Brain microvascular endothelial cell (primary cell): ENCODE measurements around the gene EVA1C.
A peak's percentile ranks its signal among the peaks of the same experiment; 100 is the strongest.

Experiments
- DNase-seq: peaks from one replicate; pipeline ENCODE4 v3.0.0-alpha.2; 2020
- H3K27ac ChIP-seq: fragments of 250-450 bp; sonication (Bioruptor Pico); 2 replicates; pipeline ENCODE4 v1.5.1; 2020; ENCODE audit warnings: mild to moderate bottlenecking, moderate library complexity
- H3K27me3 ChIP-seq: fragments of 250-450 bp; sonication (Bioruptor Pico); replicated peaks from 2 replicates; pipeline ENCODE4 v1.5.1; 2020; ENCODE audit warnings: mild to moderate bottlenecking
- H3K36me3 ChIP-seq: fragments of 250-450 bp; sonication (Bioruptor Pico); replicated peaks from 2 replicates; pipeline ENCODE4 v1.5.1; 2020; ENCODE audit warnings: mild to moderate bottlenecking
- H3K4me3 ChIP-seq: 2 replicates; pipeline ENCODE4 v1.5.1; 2011; ENCODE audit warnings: low read depth, mild to moderate bottlenecking, control low read depth, low read length, moderate library complexity
- in situ Hi-C: cut with HindIII; loops from 2 replicates; pipeline ENCODE4 v1.10.0; 2017; ENCODE audit warnings: low sequenced_read_pairs, low pct_ligation_motif_present
- TF ChIP-seq, protein P1 (sequence below): IDR thresholded peaks from 2 replicates; pipeline ENCODE4 v1.5.1; 2011; ENCODE audit warnings: low read depth, mild to moderate bottlenecking, moderate library complexity, low read length, control low read depth, inconsistent platforms; ENCODE audit errors: missing control alignments

The EVA1C gene

DNA sequence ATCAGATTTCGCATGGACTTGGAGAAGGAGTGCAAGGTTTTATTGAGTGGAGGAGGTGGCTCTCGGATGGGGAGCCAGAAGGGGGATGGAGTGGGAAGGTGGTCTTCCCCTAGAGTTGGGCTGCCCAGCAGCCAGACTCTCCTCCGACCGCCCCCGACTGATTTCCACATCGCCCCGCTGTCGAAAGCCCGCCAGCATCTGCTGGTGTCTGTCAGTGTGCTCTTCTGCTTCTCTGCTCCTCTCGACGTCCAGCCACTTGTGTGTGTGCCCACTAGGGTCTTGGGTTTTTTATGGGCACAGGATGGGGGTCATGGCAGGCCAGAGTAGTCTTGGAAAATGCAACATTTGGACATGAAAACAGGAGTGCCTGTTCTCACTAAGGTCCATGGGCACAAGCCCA is 40.1 kb downstream of the EVA1C start:
- TF ChIP-seq, protein P1, sequence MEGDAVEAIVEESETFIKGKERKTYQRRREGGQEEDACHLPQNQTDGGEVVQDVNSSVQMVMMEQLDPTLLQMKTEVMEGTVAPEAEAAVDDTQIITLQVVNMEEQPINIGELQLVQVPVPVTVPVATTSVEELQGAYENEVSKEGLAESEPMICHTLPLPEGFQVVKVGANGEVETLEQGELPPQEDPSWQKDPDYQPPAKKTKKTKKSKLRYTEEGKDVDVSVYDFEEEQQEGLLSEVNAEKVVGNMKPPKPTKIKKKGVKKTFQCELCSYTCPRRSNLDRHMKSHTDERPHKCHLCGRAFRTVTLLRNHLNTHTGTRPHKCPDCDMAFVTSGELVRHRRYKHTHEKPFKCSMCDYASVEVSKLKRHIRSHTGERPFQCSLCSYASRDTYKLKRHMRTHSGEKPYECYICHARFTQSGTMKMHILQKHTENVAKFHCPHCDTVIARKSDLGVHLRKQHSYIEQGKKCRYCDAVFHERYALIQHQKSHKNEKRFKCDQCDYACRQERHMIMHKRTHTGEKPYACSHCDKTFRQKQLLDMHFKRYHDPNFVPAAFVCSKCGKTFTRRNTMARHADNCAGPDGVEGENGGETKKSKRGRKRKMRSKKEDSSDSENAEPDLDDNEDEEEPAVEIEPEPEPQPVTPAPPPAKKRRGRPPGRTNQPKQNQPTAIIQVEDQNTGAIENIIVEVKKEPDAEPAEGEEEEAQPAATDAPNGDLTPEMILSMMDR: no peak
- Histone ChIP-seq H3K36me3 (no peaks in the 10 kb centered on the region), H3K27ac (no peak overlapping the region), H3K4me3 (no peak overlapping the region), H3K27me3 (no peaks in the 10 kb centered on the region)
- in situ Hi-C loops: no loop called here
- no peak for DNase-seq

DNA sequence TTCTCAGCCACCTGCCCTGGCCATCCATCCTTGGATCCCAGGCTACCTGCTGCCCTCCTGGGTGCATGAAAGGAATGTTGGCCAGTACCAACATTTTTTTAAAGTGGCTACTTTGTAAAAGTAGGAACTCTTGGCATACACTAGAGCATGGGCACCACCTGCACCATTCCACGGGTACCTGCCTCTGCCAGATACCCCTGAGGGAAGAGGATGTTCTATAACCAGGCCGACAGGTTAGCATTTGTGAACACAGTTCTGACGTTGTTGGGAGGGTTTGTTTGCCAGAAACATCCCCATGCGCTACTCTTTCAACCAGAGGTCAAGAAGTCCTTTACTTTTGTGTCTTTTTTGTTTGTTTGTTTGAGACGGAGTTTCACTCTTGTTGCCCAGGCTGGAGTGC is 43.0 kb downstream of the EVA1C start:
- H3K27me3 ChIP-seq: no peaks in the 10 kb centered on the region
- H3K27ac ChIP-seq: no peak overlapping the region
- no peaks in the 10 kb centered on the region for H3K36me3 ChIP-seq
- in situ Hi-C loops: no loop called here
- no peak overlapping the region for H3K4me3 ChIP-seq
- no peak for DNase-seq
- TF ChIP-seq, protein P1: no peak

DNA sequence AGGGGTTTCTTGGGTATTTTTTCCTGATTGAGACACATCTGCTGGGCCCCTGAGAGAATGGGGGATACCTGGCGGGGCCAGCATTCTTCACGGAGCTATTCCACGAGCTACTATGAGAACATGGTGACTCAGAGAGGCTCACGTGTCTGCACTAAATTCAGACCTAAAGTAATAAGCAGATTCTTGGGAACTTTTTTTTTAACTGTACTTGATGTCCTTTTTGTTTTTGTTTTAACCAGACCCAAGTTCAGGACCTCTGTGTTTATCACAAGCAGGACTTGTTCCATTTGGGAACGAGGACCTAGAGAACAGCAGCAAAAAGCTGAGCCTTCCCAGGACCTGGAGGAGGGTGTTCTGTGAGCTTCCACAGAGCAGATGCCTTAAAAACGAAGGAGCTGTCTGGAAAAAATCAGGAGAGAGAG is 44.0 kb downstream of the EVA1C start:
- TF ChIP-seq, protein P1: no peak
- no peaks in the 10 kb centered on the region for H3K27me3 ChIP-seq
- no peak overlapping the region for H3K4me3 ChIP-seq
- H3K27ac ChIP-seq: peak overlapping the region; percentile 56
- no peaks in the 10 kb centered on the region for H3K36me3 ChIP-seq
- DNase-seq: peak; percentile 52
- in situ Hi-C loops: no loop called here

DNA sequence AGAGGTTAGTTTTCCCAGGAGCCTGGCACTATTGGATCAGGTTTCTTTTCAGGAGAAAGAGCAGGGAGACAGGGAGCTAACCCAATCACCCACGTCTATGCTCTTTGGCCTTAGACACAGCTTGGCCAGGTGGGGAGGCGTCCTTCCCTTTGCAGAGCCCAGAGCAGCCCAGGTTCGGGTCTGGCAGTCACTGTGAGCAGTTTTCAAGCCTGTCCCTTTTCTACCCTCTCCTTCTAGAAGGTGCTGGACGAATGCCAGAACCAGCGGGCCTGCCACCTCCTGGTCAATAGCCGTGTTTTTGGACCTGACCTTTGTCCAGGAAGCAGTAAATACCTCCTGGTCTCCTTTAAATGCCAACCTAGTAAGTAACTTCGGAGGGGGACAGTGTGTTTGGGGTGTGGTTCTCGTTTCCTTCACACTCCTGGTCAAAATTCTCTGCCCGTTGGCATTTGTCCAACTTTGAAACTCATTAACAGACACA is 44.9 kb downstream of the EVA1C start:
- H3K36me3 ChIP-seq: no peaks in the 10 kb centered on the region
- H3K4me3 ChIP-seq: no peak overlapping the region
- TF ChIP-seq, protein P1: peak; percentile 22
- H3K27me3 ChIP-seq: no peaks in the 10 kb centered on the region
- in situ Hi-C loops: no loop called here
- H3K27ac ChIP-seq: no peak overlapping the region
- no peak for DNase-seq

DNA sequence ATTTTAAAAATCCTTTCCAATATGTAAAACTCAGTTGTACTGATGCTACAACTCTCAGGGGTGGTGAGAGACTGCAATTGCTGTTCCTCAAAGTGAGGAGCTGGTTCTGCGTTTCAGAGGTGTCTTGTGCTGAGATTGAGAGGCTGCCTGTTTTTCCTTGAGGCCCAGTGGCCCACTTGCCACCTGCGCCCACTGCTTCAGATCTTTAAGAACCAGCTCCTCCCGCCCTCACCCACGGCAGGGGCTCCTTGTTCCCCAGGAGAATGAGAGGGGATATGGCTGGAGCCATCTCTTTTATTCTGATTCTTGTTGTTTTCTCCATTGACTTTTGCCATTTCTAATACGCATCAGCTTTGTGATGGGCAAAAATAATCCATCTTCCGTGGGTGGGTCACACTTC is 45.5 kb downstream of the EVA1C start:
- H3K36me3 ChIP-seq: no peaks in the 10 kb centered on the region
- no peak overlapping the region for H3K4me3 ChIP-seq
- in situ Hi-C loops: no loop called here
- no peak overlapping the region for H3K27ac ChIP-seq
- H3K27me3 ChIP-seq: no peaks in the 10 kb centered on the region
- DNase-seq: no peak
- TF ChIP-seq, protein P1: no peak

DNA sequence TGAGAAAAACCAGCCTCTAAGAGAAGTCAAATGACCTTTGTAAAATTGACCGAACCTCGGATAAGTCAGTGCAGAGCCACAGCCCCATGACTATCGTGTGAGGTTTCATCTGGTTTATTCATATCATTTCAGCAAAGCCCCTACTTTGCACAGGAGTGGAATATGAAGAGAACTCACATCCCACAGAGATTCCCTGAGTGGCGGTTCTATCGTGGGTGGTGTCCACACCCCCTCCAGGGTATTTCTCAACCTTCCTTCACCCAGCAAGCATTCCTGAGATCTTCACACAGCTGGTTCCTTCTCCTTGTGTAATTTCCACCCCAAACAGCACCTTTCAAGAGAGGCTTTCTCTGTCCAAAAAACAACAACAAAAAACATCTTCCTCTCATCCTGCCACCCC is 47.5 kb downstream of the EVA1C start:
- in situ Hi-C loops: no loop called here
- Histone ChIP-seq H3K4me3 (no peak overlapping the region), H3K27ac (no peak overlapping the region), H3K27me3 (no peaks in the 10 kb centered on the region), H3K36me3 (no peaks in the 10 kb centered on the region)
- TF ChIP-seq, protein P1: no peak
- no peak for DNase-seq
